H9 (cell line): ENCODE results near the gene ST3GAL5. TPM values are rescaled to one million over a fixed set of nuclear protein-coding genes. Genes with fewer than 3 reads are reported as not detected.

Experiments
- DNase-seq: peaks from one replicate; pipeline ENCODE4 v3.0.0-alpha.2; 2017
- H2AFZ ChIP-seq: one replicate; pipeline ENCODE4 v1.6.1; 2013; ENCODE audit warnings: mild to moderate bottlenecking, low read length, control low read depth, moderate library complexity
- H2AK5ac ChIP-seq: 2 replicates; pipeline ENCODE4 v1.6.1; 2013; ENCODE audit warnings: low read length, control low read depth, mixed read lengths; ENCODE audit not compliant: insufficient read length
- H2BK120ac ChIP-seq: one replicate; pipeline ENCODE4 v1.6.1; 2013; ENCODE audit warnings: low read depth, mild to moderate bottlenecking, low read length, control low read depth, inconsistent platforms; ENCODE audit not compliant: poor library complexity, severe bottlenecking
- H2BK12ac ChIP-seq: 2 replicates; pipeline ENCODE4 v1.6.1; 2013; ENCODE audit warnings: low read length, control low read depth, mixed read lengths, low read depth; ENCODE audit not compliant: insufficient read length
- H2BK15ac ChIP-seq: 2 replicates; pipeline ENCODE4 v1.6.1; 2013; ENCODE audit warnings: low read depth, low read length, control low read depth
- H2BK20ac ChIP-seq: one replicate; pipeline ENCODE4 v1.6.1; 2013; ENCODE audit warnings: low read depth, mild to moderate bottlenecking, low read length, control low read depth, inconsistent platforms; ENCODE audit not compliant: poor library complexity, severe bottlenecking
- H2BK5ac ChIP-seq: 2 replicates; pipeline ENCODE4 v1.6.1; 2013; ENCODE audit warnings: low read length, control low read depth, mixed read lengths; ENCODE audit not compliant: insufficient read length
- H3K14ac ChIP-seq: 2 replicates; pipeline ENCODE4 v1.6.1; 2013; ENCODE audit warnings: low read length, control low read depth; ENCODE audit not compliant: insufficient read depth
- H3K18ac ChIP-seq: 2 replicates; pipeline ENCODE4 v1.6.1; 2013; ENCODE audit warnings: low read depth, mild to moderate bottlenecking, mixed read lengths, low read length, control low read depth; ENCODE audit not compliant: insufficient read length
- H3K23ac ChIP-seq: 2 replicates; pipeline ENCODE4 v1.6.1; 2013; ENCODE audit warnings: low read length, control low read depth, mixed read lengths, low read depth; ENCODE audit not compliant: insufficient read length
- H3K23me2 ChIP-seq: 2 replicates; pipeline ENCODE4 v1.6.1; 2013; ENCODE audit warnings: low read depth, mild to moderate bottlenecking, mixed read lengths, low read length, control low read depth; ENCODE audit not compliant: insufficient read length, poor library complexity, severe bottlenecking
- H3K27ac ChIP-seq: 2 replicates; pipeline ENCODE4 v1.5.1; 2013; ENCODE audit warnings: low read length, control low read depth, mixed read lengths, low read depth; ENCODE audit not compliant: insufficient read length
- H3K27me3 ChIP-seq: 2 replicates; pipeline ENCODE4 v1.6.1; 2013; ENCODE audit warnings: low read length, control low read depth, inconsistent platforms; ENCODE audit not compliant: insufficient read depth
- H3K4ac ChIP-seq: 2 replicates; pipeline ENCODE4 v1.6.1; 2013; ENCODE audit warnings: low read depth, mild to moderate bottlenecking, control low read depth, inconsistent platforms, low read length, moderate library complexity
- H3K4me1 ChIP-seq: 2 replicates; pipeline ENCODE4 v1.6.1; 2013; ENCODE audit warnings: low read length, control low read depth, inconsistent platforms; ENCODE audit not compliant: insufficient read depth
- H3K4me2 ChIP-seq: 2 replicates; pipeline ENCODE4 v1.6.1; 2013; ENCODE audit warnings: low read length, control low read depth, mixed read lengths; ENCODE audit not compliant: insufficient read length, insufficient read depth
- H3K56ac ChIP-seq: 2 replicates; pipeline ENCODE4 v1.6.1; 2013; ENCODE audit warnings: low read depth, mild to moderate bottlenecking, mixed read lengths, low read length, control low read depth; ENCODE audit not compliant: insufficient read length
- H3K79me1 ChIP-seq: 2 replicates; pipeline ENCODE4 v1.6.1; 2013; ENCODE audit warnings: low read depth, mild to moderate bottlenecking, moderate library complexity, low read length, control low read depth, inconsistent platforms; ENCODE audit not compliant: insufficient read depth, poor library complexity, severe bottlenecking
- H3K79me2 ChIP-seq: 2 replicates; pipeline ENCODE4 v1.6.1; 2013; ENCODE audit warnings: low read length, control low read depth, inconsistent platforms; ENCODE audit not compliant: insufficient read depth
- H3K9ac ChIP-seq: 2 replicates; pipeline ENCODE4 v1.6.1; 2013; ENCODE audit warnings: low read length, control low read depth, mixed read lengths; ENCODE audit not compliant: insufficient read length; ENCODE audit errors: extremely low read depth
- H3K9me3 ChIP-seq: one replicate; pipeline ENCODE4 v1.6.1; 2013; ENCODE audit warnings: low read depth, low read length, inconsistent platforms; ENCODE audit not compliant: control insufficient read depth
- H3T11ph ChIP-seq: one replicate; pipeline ENCODE4 v1.6.1; 2013; ENCODE audit warnings: mild to moderate bottlenecking, low read length, control low read depth, inconsistent platforms
- H4K20me1 ChIP-seq: one replicate; pipeline ENCODE4 v1.6.1; 2013; ENCODE audit not compliant: control insufficient read depth, insufficient read length, insufficient read depth
- H4K5ac ChIP-seq: 2 replicates; pipeline ENCODE4 v1.6.1; 2013; ENCODE audit warnings: low read depth, mild to moderate bottlenecking, mixed read lengths, low read length, control low read depth; ENCODE audit not compliant: insufficient read length
- H4K8ac ChIP-seq: replicated peaks from 2 replicates; pipeline ENCODE4 v1.6.1; 2013; ENCODE audit warnings: low read length, control low read depth, mixed read lengths, low read depth; ENCODE audit not compliant: insufficient read length
- H4K91ac ChIP-seq: 2 replicates; pipeline ENCODE4 v1.6.1; 2013; ENCODE audit warnings: low read depth, mild to moderate bottlenecking, moderate library complexity, mixed read lengths, low read length, control low read depth; ENCODE audit not compliant: insufficient read length
- H3K27ac Mint-ChIP-seq, 3 experiments: 2 replicates in 2 of 3; 3 replicates in 1 of 3; pipeline ENCODE4 v1.8.0; 2020 to 2021; ENCODE audit warnings: mixed read lengths in 3 of 3, mild to moderate bottlenecking in 1 of 3, moderate library complexity in 1 of 3
- H3K27me3 Mint-ChIP-seq: 2 replicates; pipeline ENCODE4 v1.8.0; 2021; ENCODE audit warnings: low read depth, mild to moderate bottlenecking, moderate library complexity, mixed read lengths
- H3K36me3 Mint-ChIP-seq, 3 experiments: 2 replicates in 2 of 3; 3 replicates in 1 of 3; pipeline ENCODE4 v1.8.0; 2020 to 2021; ENCODE audit warnings: low read depth in 3 of 3, mixed read lengths in 3 of 3; ENCODE audit not compliant: insufficient read depth in 1 of 3
- H3K4me1 Mint-ChIP-seq, 2 experiments: 2 replicates each; pipeline ENCODE4 v1.8.0; 2020; ENCODE audit warnings: mixed read lengths in 2 of 2
- H3K4me3 Mint-ChIP-seq, 2 experiments: 2 replicates in 1 of 2; 3 replicates in 1 of 2; pipeline ENCODE4 v1.8.0; 2020 to 2021; ENCODE audit warnings: mild to moderate bottlenecking in 2 of 2, mixed read lengths in 2 of 2, moderate library complexity in 1 of 2
- H3K9me3 Mint-ChIP-seq, 2 experiments: 2 replicates in 1 of 2; 3 replicates in 1 of 2; pipeline ENCODE4 v1.8.0; 2020; ENCODE audit warnings: mild to moderate bottlenecking in 2 of 2, mixed read lengths in 2 of 2, moderate library complexity in 1 of 2
- CTCF ChIP-seq: fragments of 200-600 bp; sonication (generic); conservative IDR thresholded peaks from 3 replicates; pipeline ENCODE4 v1.8.0; 2021; ENCODE audit warnings: antibody characterized with exemption, mild to moderate bottlenecking
- WGBS: extraction: QIAGEN DNeasy Blood & Tissue Kit; methylation state at CpG from one replicate; pipeline ENCODE4 v1.1.7; 2013; ENCODE audit warnings: missing lambda C conversion rate, low lambda C conversion rate, mixed read lengths; ENCODE audit not compliant: insufficient read length; ENCODE audit errors: extremely low coverage; 5-methylcytosine and 5-hydroxymethylcytosine counted together
- total RNA-seq: library from RNA; stranded (reverse); gene quantifications from 2 replicates; pipeline ENCODE4 v1.2.1, GENCODE V29; 2021

Gene ST3GAL5
- total RNA-seq, 1 experiment from 2014 or later, result 3.3 TPM

- Mint-ChIP-seq H3K4me3 (no peak overlapping the region), H3K27ac (peak overlapping the region in 1 of 3 experiments; percentile 42; a peak in 1 of 7 replicates), H3K4me1 (peaks cover 0 to 4% of the 10 kb centered on the region in 2 experiments; a peak in 1 of 4 replicates), H3K27me3 (peaks cover 4% of the 10 kb centered on the region; the same call in 1 of the 2 replicates), H3K36me3 (no peaks in the 10 kb centered on the region), H3K9me3 (no peaks in the 10 kb centered on the region)
- no peak overlapping the region for H4K8ac ChIP-seq
- H4K5ac ChIP-seq, result no peak overlapping the region
- no peak overlapping the region for H2BK12ac ChIP-seq
- H3K4ac ChIP-seq, result no peak overlapping the region
- no peak overlapping the region for H4K91ac ChIP-seq
- DNase-seq, result no peak
- no peak overlapping the region for H2BK20ac ChIP-seq
- H3K23me2 ChIP-seq, result no peaks in the 10 kb centered on the region
- no peaks in the 10 kb centered on the region for H3K9me3 ChIP-seq
- no peak overlapping the region for H3T11ph ChIP-seq
- H3K18ac ChIP-seq, result no peak overlapping the region
- no peak overlapping the region for H2AFZ ChIP-seq
- no peak overlapping the region for H2BK120ac ChIP-seq
- H3K4me1 ChIP-seq, result no peaks in the 10 kb centered on the region
- H3K4me2 ChIP-seq, result no peak overlapping the region
- TF ChIP-seq CTCF, result no peak
- H2BK15ac ChIP-seq, result no peak overlapping the region
- H4K20me1 ChIP-seq, result no peaks in the 10 kb centered on the region
- no peak overlapping the region for H3K27ac ChIP-seq
- H3K56ac ChIP-seq, result no peak overlapping the region
- H2BK5ac ChIP-seq, result no peak overlapping the region
- WGBS, result no CpG with 5 or more reads among the region's 3 CpGs
- no peak overlapping the region for H2AK5ac ChIP-seq
- no peak overlapping the region for H3K9ac ChIP-seq
- no peak overlapping the region for H3K14ac ChIP-seq
- H3K79me1 ChIP-seq, result no peaks in the 10 kb centered on the region
- H3K23ac ChIP-seq, result no peak overlapping the region
- no peaks in the 10 kb centered on the region for H3K79me2 ChIP-seq
- H3K27me3 ChIP-seq, result no peaks in the 10 kb centered on the region
Measured at GRCh38 chr2:85909005-85909404, 20.2 kb upstream of the ST3GAL5 start.
